Left ventricle myocardium inferior (tissue), 1 donor: ENCODE results near the gene SGSM1. TPM values are rescaled to one million over a fixed set of nuclear protein-coding genes. Genes with fewer than 3 reads are reported as not detected.

ENCODE experiments used
- DNase-seq: peaks from one replicate; pipeline ENCODE4 v3.0.0-alpha.2; 2020
- H3K27ac ChIP-seq: fragments of 200-600 bp; replicated peaks from 2 replicates; pipeline ENCODE4 v1.8.0; 2021
- H3K27me3 ChIP-seq: fragments of 200-600 bp; 2 replicates; pipeline ENCODE4 v1.8.0; 2021; ENCODE audit warnings: low read depth
- H3K36me3 ChIP-seq: fragments of 200-600 bp; 2 replicates; pipeline ENCODE4 v1.8.0; 2021
- H3K4me1 ChIP-seq: fragments of 200-600 bp; 2 replicates; pipeline ENCODE4 v1.8.0; 2021
- H3K4me3 ChIP-seq: fragments of 200-600 bp; 2 replicates; pipeline ENCODE4 v1.8.0; 2021; ENCODE audit warnings: mild to moderate bottlenecking, moderate library complexity
- H3K9me3 ChIP-seq: fragments of 200-600 bp; replicated peaks from 2 replicates; pipeline ENCODE4 v1.8.0; 2021
- CTCF ChIP-seq: fragments of 200-600 bp; IDR thresholded peaks from 2 replicates; pipeline ENCODE4 v1.8.0; 2021; ENCODE audit warnings: antibody characterized with exemption, mild to moderate bottlenecking, borderline replicate concordance
- intact Hi-C: fragments of 100-400 bp; cut with micrococcal nuclease; formaldehyde crosslinking; loops from one replicate; pipeline ENCODE4 v1.11.0; 2022
- total RNA-seq: library from RNA; stranded (reverse); fragmentation: NEBNext Ultra II Directional; extraction: Animal tissue kit (Norgen Biotek cat#: 25700); gene quantifications from one replicate; pipeline ENCODE4 v1.2.1, GENCODE V29; 2021
- donor health status: DM: no; HTN: yes; CAD: no; lungs with severe emphysema.

Gene SGSM1
- total RNA-seq, 1 donor from 2014 or later: 8.8 TPM

- no peaks in the 10 kb centered on the region for H3K4me1 ChIP-seq
- no peaks in the 10 kb centered on the region for H3K27me3 ChIP-seq
- TF ChIP-seq CTCF: no peak
- no peak overlapping the region for H3K4me3 ChIP-seq
- no peak overlapping the region for H3K27ac ChIP-seq
- H3K9me3 ChIP-seq: no peaks in the 10 kb centered on the region
- DNase-seq: no peak
- H3K36me3 ChIP-seq: peaks cover 22% of the 10 kb centered on the region
- intact Hi-C loops: no loop called here
These were observed 53.6 kb downstream of the SGSM1 start for GRCh38 chr22:24859587-24859986.

DNA sequence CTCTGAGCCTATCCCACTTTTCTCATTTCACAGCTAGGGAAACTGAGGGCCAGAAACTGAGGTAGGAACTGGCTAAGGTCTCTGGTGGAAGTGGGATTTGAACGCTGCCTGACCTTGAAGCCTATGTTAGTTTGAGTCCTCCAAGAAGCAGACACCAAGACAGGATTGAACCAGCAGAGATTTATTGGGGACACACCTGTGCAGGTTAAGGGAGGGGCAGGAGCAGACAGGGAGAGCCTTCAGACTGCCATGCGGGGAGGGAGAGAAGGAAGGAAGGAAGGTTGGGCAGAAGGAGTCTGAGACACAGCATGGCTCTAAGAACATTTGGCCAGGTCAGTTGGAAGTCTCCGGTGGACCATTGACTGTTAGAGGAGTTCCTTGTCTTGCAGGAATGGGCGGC is 59.5 kb downstream of the SGSM1 start:
- intact Hi-C loops: no loop called here

DNA sequence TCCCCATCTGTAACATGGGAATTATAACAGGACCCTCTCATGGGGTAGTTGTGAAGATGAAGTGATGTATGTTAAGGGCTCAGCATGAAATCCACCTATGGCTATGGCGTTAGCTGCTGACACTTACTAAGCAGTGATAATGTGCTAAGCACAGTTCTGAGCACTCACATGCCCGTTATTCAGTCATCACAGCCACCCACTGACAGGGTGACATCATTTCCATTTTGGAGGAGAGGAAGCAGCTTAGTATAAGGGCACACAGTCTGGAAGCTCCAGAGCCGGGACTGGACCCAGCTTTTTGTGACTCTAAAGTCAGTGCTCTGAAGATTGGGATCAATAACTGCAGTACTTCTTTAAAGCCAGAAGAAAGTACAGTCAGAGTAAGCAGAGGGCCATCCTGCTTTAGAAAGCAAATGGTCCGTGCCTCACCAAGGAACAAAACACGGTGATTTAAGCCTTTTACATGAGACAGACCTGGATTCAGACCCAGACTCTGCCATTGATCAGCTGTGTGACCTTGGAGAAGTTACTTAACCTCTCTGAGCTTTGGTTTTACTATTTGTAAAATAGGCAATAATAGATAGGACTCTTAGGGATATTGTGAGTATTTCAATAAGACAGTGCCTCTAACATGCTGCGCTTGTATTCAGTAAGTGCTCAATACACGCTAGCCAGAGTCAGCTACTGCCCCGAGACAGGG is 61.5 kb downstream of the SGSM1 start:
- no peak for TF ChIP-seq CTCF
- no peak for DNase-seq
- Histone ChIP-seq H3K27me3 (no peaks in the 10 kb centered on the region), H3K36me3 (no peaks in the 10 kb centered on the region), H3K9me3 (no peaks in the 10 kb centered on the region), H3K27ac (no peak overlapping the region), H3K4me3 (no peak overlapping the region), H3K4me1 (peaks cover 10% of the 10 kb centered on the region)
- intact Hi-C loops: no loop called here

More for the DNA sequence above, 59.5 kb downstream of the SGSM1 start:
- Histone ChIP-seq H3K9me3 (no peaks in the 10 kb centered on the region), H3K4me1 (peaks cover 10% of the 10 kb centered on the region), H3K4me3 (no peak overlapping the region), H3K27ac (no peak overlapping the region), H3K36me3 (no peaks in the 10 kb centered on the region), H3K27me3 (no peaks in the 10 kb centered on the region)
- no peak for TF ChIP-seq CTCF
- DNase-seq: no peak

- Histone ChIP-seq H3K4me1 (peaks cover 10% of the 10 kb centered on the region), H3K9me3 (no peaks in the 10 kb centered on the region), H3K36me3 (no peaks in the 10 kb centered on the region), H3K27ac (no peak overlapping the region), H3K27me3 (no peaks in the 10 kb centered on the region), H3K4me3 (no peak overlapping the region)
- no peak for DNase-seq
- TF ChIP-seq CTCF: no peak
- intact Hi-C loops: no loop called here
These were observed 63.0 kb downstream of the SGSM1 start for GRCh38 chr22:24868979-24869378.

DNA sequence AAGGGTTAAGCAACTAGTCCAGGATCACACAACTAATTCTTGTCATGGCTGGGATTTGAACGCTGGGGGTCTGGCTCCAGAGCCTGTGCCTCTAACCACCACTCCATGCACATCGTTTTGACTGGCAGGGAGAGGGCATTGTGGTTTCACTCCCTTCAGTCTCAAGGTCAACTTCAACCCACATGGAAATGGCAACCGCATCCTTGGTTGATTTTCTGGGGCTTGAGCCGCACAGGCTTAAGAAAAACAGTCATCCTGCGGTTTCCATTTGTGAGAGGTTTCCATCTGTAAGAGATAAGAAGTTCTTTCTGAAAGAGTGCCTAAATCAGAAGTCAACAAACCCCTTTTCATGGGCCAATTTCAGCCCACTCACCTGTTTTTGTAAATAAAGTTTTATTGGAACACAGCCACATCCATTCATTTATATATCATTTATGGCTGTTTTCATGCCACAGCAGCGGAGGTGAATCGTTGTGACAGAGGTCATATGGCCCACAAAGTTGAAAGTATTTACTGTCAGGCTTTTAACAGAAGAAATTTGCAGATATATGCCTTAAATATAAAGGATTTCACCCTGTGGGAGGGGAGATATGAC is 65.7 kb downstream of the SGSM1 start:
- Histone ChIP-seq H3K27ac (no peak overlapping the region), H3K4me3 (no peak overlapping the region), H3K27me3 (no peaks in the 10 kb centered on the region), H3K4me1 (peaks cover 10% of the 10 kb centered on the region), H3K9me3 (peaks cover 2% of the 10 kb centered on the region), H3K36me3 (peaks cover 6% of the 10 kb centered on the region)
- intact Hi-C loops: no loop called here
- DNase-seq: no peak
- TF ChIP-seq CTCF: no peak
